Peyer's patch (tissue), 4 donors: ENCODE data around the gene MYO15B. TPM values are rescaled to one million over a fixed set of nuclear protein-coding genes. Genes with fewer than 3 reads are reported as not detected.

ENCODE experiments used
- DNase-seq, 3 donors: peaks; one replicate each; pipeline ENCODE4 v3.0.0-alpha.2; 2017 to 2019
- H3K27ac ChIP-seq, 4 donors: fragments of 200-600 bp; sonication (generic); one replicate each; pipeline ENCODE4 v1.5.1; 2016 to 2019
- H3K27me3 ChIP-seq, 2 donors: fragments of 200-600 bp; sonication (generic); one replicate each; pipeline ENCODE4 v1.5.1; 2019
- H3K36me3 ChIP-seq, 3 donors: fragments of 200-600 bp; sonication (generic); one replicate each; pipeline ENCODE4 v1.5.1; 2016 to 2019
- H3K4me1 ChIP-seq, 4 donors: fragments of 200-600 bp; sonication (generic); one replicate each; pipeline ENCODE4 v1.5.1; 2016 to 2019
- H3K4me3 ChIP-seq, 4 donors: fragments of 200-600 bp; sonication (generic); 1 replicate in 3 of 4; 2 replicates in 1 of 4; pipeline ENCODE4 v1.5.1; 2016 to 2019; ENCODE audit warnings: mild to moderate bottlenecking in 1 of 4
- H3K9me3 ChIP-seq, 4 donors: fragments of 200-600 bp; sonication (generic); one replicate each; pipeline ENCODE4 v1.5.1; 2016 to 2019; ENCODE audit warnings: mild to moderate bottlenecking in 1 of 4
- CTCF ChIP-seq, 6 experiments: fragments of 450-650 bp in 4 of 6; fragments of 200-600 bp in 2 of 6; sonication (generic) in 1 of 6; IDR thresholded peaks; one replicate each; pipeline ENCODE4 v1.5.1; 2017 to 2019; ENCODE audit warnings: antibody characterized with exemption in 6 of 6, mild to moderate bottlenecking in 3 of 6, moderate library complexity in 1 of 6
- POLR2A ChIP-seq, 2 donors: fragments of 450-650 bp; IDR thresholded peaks; one replicate each; pipeline ENCODE4 v1.5.1; 2017; ENCODE audit warnings: antibody characterized with exemption in 2 of 2, mild to moderate bottlenecking in 2 of 2, moderate library complexity in 2 of 2
- total RNA-seq, 4 donors: library from RNA; depleted of rRNA; stranded (reverse); fragments of >200 nt; gene quantifications; one replicate each; pipeline ENCODE4 v1.1.0, GENCODE V29; 2016

Gene MYO15B
- total RNA-seq, 4 donors from 2014 or later: 552 to 2,671 (median 1,951) TPM

GRCh38 chr17:75595284-75595919 lies 7.8 kb downstream of the MYO15B start:
- no peak for DNase-seq
- Histone ChIP-seq H3K4me3 (no peak overlapping the region), H3K27ac (no peak overlapping the region), H3K9me3 (no peaks in the 10 kb centered on the region), H3K36me3 (no peaks in the 10 kb centered on the region), H3K4me1 (no peaks in the 10 kb centered on the region), H3K27me3 (no peaks in the 10 kb centered on the region)
- TF ChIP-seq POLR2A (IDR thresholded peaks at IDR 0.05) (no peak), CTCF (IDR thresholded peaks at IDR 0.05) (no peak)

- TF ChIP-seq CTCF (IDR thresholded peaks at IDR 0.05) (no peak), POLR2A (IDR thresholded peaks at IDR 0.05) (no peak)
- Histone ChIP-seq H3K27ac (no peak overlapping the region), H3K36me3 (no peaks in the 10 kb centered on the region), H3K4me3 (no peak overlapping the region), H3K27me3 (no peaks in the 10 kb centered on the region), H3K4me1 (no peaks in the 10 kb centered on the region), H3K9me3 (no peaks in the 10 kb centered on the region)
- DNase-seq: no peak
These were observed 8.3 kb downstream of the MYO15B start for GRCh38 chr17:75595920-75596313.

GRCh38 chr17:75596320-75597087 lies 8.9 kb downstream of the MYO15B start:
- peaks cover 0 to under 1% (median 0%) of the 10 kb centered on the region in 4 donors for H3K4me1 ChIP-seq
- H3K27ac ChIP-seq: no peak overlapping the region
- no peaks in the 10 kb centered on the region for H3K27me3 ChIP-seq
- no peaks in the 10 kb centered on the region for H3K9me3 ChIP-seq
- no peaks in the 10 kb centered on the region for H3K36me3 ChIP-seq
- no peak for DNase-seq
- no peak for TF ChIP-seq CTCF (IDR thresholded peaks at IDR 0.05)
- no peak overlapping the region for H3K4me3 ChIP-seq

- Histone ChIP-seq H3K27ac (peak overlapping the region in 2 of 4 donors; percentile 18 to 76), H3K4me3 (no peak overlapping the region), H3K9me3 (no peaks in the 10 kb centered on the region), H3K4me1 (peaks cover 0 to 12% (median 2%) of the 10 kb centered on the region in 4 donors), H3K27me3 (no peaks in the 10 kb centered on the region), H3K36me3 (no peaks in the 10 kb centered on the region)
- peak; percentile 61 to 89 (median 88) for DNase-seq
- TF ChIP-seq CTCF (IDR thresholded peaks at IDR 0.05) (peak in 5 of 6 experiments; percentile 62 to 96 (median 93)), POLR2A (IDR thresholded peaks at IDR 0.05) (peak in 1 of 2 donors; percentile 53)
These were observed 13.7 kb downstream of the MYO15B start for GRCh38 chr17:75601057-75601987.

- no peak for DNase-seq
- Histone ChIP-seq H3K4me1 (peaks cover 0 to 12% (median 2%) of the 10 kb centered on the region in 4 donors), H3K4me3 (no peak overlapping the region), H3K36me3 (no peaks in the 10 kb centered on the region), H3K27me3 (no peaks in the 10 kb centered on the region), H3K27ac (peak overlapping the region in 1 of 4 donors; percentile 76), H3K9me3 (no peaks in the 10 kb centered on the region)
- no peak for TF ChIP-seq POLR2A (IDR thresholded peaks at IDR 0.05)
- no peak for TF ChIP-seq CTCF (IDR thresholded peaks at IDR 0.05)
These were observed 15.0 kb downstream of the MYO15B start for GRCh38 chr17:75602644-75603043.
